HT-29 (cell line): ENCODE measurements around the gene NCKAP5L. TPM values are rescaled to one million over a fixed set of nuclear protein-coding genes. Genes with fewer than 3 reads are reported as not detected.

Source experiments
- DNase-seq: peaks from one replicate; pipeline ENCODE4 v3.0.0-alpha.2; 2015; ENCODE audit warnings: low spot score
- total RNA-seq: library from RNA; depleted of rRNA; stranded (reverse); fragments of >200 nt; shearing (Covaris generic); gene quantifications from 2 replicates; pipeline ENCODE4 v1.2.3, GENCODE V29; 2014

The NCKAP5L gene
- total RNA-seq, 1 experiment from 2014 or later, result 16.4 TPM

DNA sequence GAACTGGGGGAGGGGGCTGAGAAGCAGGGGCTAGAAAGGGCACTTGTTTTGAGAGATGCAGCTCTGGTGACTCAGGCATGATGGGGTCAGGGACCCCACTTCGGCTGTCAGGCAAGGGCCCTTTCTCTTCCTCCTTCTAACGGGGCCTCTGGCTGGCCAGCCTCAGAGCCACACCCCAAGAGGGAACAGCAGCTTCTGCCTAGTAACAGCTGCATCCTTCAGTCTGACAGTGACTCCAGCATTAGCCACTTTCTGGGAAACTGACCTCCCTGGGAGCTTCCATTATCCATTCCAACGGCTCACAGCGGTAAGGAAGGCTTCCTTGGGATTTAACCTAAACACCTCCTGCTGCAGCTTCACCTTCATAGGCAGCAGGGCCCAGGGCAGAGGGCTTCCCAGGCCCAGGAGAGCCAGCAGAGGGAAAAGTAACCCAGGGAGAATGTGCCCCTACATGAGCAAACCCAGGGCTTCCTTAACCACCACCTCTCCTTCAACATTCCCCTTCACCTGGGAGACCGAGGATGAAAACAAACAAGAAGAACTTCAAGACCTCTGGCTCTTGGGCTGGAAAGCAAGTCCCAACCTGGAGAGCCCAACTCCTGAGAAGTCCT lies 2.7 kb downstream of the NCKAP5L start:
- DNase-seq, result no peak

DNA sequence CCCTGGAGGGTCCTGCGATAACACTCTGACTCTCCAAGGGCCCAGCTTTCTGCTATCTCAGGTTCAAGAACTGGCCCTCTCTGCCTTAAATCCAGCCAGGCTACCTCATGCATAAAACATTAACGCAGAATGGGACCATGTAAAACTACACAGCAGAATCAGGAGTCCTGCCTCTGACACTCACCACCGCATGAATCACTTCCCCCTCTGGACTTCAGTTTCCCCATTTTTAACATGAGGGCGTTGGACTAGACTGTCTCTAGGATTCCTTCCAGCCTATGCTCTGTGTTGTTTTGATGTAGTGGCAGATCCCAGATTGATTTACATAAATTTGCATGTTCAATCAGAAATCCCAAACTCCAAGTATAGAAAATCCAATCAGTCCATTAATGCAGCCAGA lies 3.3 kb downstream of the NCKAP5L start:
- DNase-seq, result no peak

DNA sequence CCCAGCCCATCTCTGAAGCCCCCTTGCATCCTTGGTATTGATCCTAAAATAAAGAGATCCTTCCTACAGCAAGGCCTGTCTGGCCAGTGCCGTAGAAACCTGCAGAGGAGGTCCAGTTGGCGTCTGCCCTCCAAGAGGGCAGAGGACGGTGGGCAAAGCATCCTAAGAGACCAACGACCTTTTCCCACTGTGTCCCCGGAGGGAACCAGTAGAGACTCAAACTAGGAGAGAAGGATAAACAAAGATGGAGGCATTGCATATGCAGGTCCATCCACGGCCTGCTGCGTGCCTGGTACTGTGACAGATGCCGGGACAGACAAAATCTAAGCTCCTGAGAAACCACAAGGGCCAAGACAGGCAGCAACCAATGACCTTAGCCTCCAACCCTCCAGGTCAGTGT lies 3.8 kb downstream of the NCKAP5L start:
- no peak for DNase-seq

DNA sequence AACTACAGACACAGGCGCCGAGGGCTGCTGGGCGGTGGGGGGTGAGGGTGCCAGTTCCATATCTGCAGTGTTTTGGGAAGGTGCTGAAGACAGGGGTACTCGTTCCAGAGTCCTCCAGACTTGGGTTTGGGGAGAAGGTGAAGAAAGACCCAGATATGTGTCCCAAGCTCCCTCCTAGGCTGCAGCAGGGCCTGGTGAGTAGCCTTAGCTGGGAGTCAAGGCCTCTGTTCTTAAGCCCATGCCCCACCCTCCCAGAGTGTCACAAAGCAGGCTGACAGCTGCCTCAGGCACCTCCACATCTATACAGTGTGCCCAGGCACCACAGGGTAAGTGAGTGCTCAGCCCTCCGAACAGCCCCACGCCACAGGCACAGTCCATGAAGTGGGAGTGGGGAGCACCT lies 4.3 kb downstream of the NCKAP5L start:
- DNase-seq, result no peak

DNA sequence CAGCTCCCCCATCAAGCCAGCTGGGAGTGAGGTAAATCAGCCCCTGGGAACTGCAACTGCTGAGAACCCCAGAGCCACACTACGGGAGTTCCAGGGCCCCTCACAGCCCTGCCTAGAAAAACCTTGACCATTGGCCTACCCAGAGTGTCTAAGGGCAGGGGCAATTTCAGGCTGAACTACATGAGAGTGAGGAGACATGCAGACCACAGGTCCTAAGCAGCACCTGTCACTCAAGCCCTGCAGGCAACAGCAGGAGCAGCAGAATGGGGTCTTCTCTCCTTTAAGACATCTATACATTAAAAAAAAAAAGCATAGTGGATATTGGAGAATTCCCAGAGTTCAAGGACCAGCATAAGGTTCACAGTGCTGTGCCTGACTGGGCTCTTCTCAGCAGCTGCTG lies 4.9 kb downstream of the NCKAP5L start:
- no peak for DNase-seq

DNA sequence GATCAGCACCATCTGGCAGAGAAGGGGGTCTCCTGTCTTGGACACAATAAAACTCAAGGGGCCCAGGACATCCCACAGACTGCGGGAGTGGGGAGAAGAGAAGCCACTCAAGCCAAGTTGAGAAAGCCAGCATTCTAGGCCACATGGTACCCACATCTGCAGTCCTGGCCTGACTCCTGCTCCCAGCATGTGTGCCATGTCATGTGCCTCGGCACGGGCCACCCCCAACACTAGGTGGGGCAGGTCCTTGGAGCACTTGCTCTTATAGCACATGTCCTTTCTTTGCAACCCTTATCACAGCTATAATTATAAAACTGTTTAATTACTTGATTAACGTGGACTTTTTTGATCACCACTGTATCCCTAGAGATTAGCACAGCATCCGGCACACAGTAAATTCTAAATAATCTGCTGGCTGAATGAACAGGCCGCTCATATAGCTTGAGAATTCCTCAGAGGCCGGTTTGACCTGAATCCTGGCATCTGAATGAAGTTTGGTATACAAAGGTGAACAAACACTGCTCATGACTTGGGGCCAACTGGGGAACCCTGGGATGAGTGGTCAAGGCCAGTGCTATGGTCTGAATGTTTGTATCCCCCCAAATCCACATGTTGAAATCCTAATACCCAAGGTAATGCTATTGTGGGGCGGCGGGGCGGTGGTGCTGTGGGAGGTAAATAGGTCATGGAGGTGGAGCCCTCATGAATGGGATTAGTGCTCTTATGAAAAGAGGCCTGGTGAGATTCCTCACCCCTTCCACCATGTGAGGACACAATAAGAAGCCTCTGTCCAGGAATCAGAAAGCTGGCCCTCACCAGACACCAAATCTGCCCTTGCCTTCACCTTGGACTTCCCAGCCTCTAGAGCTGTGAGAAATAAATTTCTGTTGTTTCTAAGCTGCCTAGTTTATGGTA lies 6.6 kb downstream of the NCKAP5L start:
- no peak for DNase-seq

DNA sequence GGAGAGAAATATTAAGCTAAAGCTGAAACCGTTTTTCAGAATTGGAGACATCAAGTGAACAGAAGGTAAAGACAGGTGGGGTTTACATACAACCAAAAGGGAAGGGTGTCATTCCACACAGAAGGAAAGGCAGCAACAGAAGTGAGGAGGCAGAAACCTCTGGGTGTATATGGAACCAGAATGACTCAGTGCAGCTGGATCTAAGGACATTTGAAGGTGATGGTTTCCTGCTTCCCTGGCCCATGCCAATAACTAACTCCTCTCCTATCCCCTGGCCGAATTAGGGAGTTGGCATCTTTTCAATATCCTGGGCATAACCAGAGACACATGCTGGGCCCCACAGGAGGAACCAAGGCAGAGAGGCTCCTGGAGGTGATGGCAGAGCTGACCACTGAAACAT lies 8.4 kb downstream of the NCKAP5L start:
- DNase-seq, result no peak

DNA sequence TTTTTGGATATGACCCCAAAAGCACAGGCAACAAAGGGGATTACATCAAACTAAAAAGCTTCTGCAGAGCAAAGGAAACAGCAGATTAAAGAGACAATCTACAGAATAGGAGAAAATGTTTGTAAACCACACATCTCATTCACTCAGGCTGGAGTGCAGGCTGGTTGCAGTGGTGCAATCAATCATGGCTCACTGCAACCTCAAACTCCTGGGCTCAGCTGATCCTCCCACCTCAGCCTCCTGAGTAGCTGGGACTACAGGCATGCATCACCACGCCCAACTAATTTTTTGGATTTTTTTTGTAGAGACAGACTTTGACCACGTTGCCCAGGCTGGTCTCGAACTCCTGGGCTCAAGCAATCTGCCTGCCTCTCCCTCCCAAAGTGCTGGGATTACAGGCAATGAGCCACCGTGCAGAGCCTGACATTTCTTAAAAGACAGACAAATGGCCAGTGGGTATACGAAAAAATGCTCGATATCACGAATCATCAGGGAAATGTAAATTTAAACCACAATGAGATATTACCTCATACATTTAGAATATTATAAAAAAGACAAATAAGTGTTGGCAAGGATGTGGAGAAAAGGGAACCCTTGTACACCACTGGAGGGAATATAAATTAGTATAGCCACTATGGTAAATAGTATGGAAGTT lies 9.8 kb downstream of the NCKAP5L start:
- no peak for DNase-seq

DNA sequence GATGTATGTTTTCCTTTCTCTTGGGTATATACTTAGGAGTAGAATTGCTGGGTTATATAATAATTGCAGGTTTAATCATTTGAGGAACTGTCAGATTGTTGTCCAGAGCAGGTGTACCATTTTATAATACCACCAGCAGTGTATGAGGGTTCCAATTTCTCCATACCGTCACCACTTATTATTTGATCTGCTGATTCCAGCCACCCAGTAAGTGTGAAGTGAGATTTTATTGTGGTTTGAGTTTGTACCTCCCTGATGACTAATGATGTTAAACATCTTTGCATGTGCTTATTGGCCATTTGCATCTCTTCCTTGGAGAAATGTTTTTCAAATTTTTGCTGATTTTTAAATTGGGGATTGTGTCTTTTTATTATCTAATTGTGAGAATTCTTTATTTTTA lies 15.1 kb downstream of the NCKAP5L start:
- DNase-seq, result no peak

DNA sequence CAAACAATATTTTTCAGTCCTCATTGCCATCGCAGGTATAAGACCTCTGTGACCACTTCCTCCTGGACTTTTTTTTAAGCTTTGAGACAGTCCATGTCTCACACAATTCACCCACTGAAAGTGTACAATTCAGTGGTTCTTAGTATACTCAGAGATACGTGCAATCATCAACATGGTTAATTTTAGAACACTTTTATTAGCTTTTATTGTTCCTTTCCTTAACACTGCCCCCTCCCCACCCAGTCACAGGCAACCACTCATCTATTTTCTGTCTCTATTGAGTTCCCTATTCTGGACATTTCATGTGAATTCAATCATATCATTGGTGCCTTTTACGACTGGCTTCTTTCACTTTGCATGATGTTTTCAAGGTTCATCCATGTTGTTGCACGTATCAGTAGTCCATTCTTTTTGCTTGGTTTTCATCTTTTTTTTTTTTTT lies 16.2 kb downstream of the NCKAP5L start:
- no peak for DNase-seq

DNA sequence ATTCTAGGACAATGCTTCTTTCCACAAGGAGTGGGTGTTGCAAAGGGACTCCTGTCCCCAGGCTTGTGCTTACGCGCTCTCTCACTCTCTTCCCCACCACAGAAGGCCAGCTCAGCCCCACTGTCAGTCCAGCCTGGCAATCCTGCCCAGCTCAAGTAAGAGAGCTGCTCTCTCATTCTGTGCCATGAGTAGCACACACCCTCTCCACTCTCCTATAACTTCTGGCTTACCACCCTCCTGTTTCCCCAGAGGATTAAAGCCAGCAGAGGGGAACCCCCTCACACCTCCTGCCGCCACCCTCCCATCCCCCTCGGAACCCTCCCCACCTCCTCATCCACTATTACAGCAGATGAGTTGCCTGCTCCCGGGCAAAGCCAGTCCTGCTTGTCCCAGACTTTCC lies 17.1 kb downstream of the NCKAP5L start:
- no peak for DNase-seq

DNA sequence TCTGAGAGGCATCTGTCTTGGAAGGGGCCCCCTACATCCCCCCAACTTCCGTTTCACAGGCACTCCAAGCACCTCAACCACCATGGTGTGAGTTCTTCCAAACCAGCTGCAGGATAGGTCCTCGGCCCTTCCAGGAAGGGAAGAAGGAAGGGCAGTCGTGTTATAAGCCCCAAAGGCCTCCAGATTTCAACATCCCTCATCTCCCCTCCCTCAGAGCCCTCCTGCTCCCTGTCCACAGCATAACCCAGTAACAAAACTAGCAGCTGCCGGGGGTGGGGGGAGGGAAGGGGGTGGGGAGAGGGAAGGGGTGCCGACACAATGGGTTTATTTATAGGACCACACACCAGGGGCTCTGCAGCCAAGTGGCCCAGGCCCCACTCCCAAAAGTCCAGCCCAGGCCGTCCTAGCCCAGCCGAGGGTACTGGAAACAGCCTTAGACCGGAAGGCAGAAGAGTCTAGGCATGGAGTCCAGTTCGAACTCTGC lies 18.3 kb downstream of the NCKAP5L start:
- no peak for DNase-seq

DNA sequence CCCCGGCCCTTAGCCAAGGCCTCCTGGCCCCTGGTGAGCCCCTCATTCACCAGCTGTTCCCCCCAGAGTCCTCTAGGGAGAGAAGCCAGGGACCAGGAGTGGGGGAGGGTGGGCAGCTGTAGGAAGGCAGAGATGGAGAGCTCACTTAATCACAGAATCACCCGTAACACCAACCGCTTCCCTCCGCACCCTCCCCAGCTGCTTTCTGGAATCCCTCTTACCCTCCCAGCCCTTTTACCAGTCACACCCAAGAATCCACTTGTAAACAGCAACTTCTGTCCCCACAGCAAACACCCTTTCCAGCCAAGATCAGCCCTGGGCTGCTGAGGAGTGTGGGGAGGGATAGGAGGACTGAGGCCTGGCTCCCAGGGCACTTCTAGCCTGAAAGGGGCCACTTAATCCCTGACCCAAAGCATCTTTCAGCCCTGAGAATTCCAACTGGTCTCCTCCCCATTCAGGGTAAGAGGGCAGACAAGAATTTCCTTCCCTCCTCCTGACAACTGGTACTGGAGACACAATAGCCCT lies 18.8 kb downstream of the NCKAP5L start:
- no peak for DNase-seq

DNA sequence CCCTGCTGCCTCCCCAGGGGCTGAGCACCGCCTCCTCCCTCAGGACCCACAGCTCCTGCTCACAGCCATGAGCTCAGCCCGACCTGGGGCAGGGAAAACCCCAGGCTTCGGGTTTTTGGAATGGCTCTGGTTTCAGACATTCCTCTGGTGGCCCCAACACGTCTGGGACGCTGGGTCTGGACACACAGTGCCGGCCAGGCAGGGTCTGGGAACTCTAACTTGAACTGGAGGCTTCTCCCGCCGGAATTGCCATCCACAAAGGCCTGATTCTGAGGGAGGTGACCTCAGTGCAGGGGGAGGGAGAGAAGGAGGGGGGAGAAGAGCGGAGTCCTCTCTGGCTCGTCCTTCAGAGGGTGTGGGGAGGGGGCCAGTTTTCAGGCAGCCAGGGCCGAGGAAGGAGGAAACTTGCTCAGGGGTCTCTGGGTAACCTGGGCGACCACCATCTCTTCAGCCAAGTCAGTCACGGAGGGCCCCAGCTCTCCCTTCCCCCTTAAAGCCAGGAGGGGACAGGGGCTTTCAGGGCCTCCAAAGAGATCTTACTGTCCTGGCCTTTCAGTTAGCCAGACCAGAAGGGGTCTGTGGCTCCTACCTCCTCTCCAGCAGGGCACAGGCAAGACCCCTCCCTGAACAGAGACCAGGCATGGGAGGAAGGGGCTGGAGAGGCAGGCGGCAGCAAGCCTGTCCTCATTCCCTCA lies 19.4 kb downstream of the NCKAP5L start:
- DNase-seq, result no peak

DNA sequence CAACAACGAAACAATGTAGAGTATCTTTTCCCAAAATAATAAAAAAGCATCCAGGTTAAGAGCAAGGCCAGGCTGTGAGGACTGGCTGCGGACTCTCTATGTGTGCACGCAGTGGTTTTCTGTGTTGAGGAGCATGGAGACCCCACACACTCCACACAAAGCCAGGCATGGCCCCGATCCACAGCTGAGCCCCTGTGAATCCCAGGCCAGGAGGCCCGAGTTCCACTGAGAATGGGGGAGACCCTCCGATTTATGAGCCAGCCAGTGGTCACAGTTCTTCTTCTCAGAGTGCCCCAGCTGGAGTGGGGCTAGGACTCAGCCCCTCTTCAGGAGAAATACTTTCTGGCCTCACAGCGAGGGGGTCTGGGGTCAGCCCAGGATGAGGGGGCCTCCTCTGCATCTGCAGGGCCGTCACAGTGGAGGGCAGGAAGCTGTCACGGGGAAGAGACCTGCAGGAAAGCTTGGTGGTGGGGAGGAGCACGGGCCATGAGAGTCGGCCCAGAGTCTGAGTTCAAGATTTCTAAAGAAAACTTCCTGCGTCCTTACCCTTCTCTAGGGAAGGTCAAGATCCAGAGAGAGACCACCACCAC lies 20.1 kb downstream of the NCKAP5L start:
- no peak for DNase-seq

DNA sequence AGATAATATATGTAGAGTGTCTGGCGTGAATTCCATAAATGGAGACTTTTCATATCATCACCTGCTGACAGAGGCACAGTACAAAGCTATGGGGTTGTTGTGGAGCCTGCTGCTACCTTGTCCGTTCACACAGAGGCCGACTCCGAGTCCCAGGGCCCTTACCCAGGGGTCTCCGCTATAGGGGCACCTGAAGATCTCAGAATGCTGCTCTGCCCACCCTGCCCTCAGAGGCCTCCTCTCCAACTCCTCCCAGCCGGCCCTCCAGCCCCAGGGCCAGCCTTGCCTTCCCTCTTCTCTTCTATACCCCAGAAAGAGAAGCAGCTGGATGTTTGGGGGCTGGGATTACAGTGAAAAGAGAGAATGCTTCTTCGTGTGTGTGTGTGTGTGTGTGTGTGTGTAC lies 21.3 kb downstream of the NCKAP5L start:
- DNase-seq, result no peak

DNA sequence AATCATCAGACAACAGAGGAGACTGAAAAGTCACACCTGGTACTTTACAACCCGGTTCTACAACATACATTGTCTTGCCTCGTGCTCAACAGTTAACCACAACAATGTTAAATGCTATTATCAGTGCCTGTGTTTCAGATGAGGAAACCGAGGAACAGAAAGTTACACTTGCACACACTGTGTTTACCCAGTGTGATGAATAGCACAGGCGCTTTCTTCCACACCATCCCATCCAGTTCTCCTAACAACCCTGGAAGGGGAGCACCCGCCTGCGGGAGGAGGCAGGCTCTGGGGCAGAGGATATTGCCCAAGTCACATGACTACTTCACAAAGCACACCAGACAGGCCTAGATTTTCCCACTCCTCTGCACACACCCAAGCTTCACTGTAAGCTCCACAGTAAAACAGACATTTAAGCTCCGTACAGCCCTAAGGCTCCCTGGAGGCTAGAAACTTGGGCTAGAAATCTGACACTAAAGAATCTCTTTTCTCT lies 21.8 kb downstream of the NCKAP5L start:
- no peak for DNase-seq

DNA sequence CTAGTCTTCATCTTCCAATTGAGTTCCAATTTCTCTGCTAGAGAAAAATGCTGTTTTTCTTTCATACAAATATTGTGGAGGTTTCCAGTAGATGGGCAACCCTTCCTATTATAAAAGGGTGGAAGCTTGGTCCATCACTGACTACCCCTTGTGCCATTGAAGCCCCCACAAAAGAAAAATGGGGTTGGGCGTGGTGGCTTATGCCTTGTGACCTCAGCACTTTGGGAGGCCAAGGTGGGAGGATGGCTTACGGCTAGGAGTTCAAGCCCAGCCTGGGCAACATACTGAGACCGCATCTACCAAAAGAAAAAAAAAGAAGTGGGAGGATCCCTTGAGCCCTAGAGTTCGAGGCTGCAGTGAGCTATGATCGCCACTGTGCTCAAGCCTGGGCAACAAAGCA lies 22.8 kb downstream of the NCKAP5L start:
- DNase-seq, result no peak

DNA sequence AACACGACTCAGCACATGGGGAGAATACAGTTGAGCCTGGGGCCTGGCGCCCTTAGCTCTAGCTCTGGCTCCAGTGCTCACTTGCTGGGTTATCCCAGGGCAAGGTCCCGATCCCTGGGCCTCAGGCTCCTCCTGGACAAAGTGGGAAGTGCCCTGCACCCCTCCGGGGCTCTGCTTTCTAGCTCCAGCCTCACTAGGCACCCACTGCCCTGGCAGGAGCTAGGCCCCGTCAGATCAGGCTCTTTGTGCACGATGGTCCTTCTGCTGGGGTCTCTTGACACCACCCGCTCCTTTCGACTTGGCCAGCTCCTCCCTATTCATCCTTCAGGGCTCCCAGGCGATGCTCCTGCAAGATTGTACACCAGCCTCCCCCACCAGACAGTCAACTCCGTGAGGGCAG lies 23.4 kb downstream of the NCKAP5L start:
- no peak for DNase-seq

DNA sequence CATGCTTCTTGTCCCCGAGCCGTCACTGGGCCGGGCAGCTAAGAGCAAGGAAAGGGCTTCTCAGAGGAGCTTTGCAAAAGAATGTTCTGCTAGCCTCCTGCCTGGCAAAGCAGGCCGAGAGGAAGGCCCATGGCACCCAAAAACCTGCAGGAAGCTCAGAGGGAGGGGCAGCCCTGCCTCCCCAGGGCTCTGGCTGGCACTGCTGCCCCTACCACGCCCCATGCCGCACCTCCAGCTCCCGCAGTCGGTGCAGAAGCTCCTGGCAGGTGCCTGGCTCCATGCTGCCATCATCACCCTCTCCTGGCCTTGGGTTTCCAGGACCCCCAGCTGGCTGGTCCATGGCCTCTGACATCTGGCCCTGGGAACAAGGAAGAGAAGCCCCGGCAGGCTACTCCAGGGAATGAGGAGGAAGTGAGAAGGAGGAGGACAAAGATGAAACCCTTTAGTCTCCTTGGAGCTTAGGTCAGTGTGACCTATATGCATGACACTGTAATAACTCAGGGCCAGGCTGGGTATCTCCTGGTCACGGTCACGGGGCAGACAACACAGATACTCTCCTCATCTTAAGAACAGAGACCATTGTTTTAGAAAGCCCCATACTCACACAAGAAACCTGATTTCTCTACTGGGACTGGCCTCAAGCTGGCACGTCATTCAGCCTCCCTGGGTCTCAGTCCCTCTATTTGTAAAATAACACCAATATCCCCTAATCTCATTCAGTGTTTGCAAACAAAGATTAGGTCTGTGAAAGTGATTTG lies 24.3 kb downstream of the NCKAP5L start:
- DNase-seq, result no peak
